ENCODE data around the gene MAN2A1. TPM values are rescaled to one million over a fixed set of nuclear protein-coding genes. Genes with fewer than 3 reads are reported as not detected.

MAN2A1 gene
- polyA plus RNA-seq, 2 of the 4 experiments (the other 2 are of a cell fraction): 15.8 to 51.5 TPM

GRCh38 chr5:109877670-109878045 is 187.9 kb downstream of the MAN2A1 start:
- no peak overlapping the region for H3K27ac ChIP-seq
- WGBS (ENCODE audit: missing lambda C conversion rate): 69% methylated on average over 6 of the region's 6 CpGs
- H3K4me3 ChIP-seq: no peak overlapping the region
- H3K4me2 ChIP-seq: no peak overlapping the region
- no peak for ATAC-seq
- no peaks in the 10 kb centered on the region for H3K9me3 ChIP-seq
- no peaks in the 10 kb centered on the region for H3K4me1 ChIP-seq
- no peak for TF ChIP-seq RCOR1 (IDR thresholded peaks at IDR 0.05; ENCODE audit: low read depth, low read length)
- no peak for TF ChIP-seq CBX2 (IDR thresholded peaks at IDR 0.05; ENCODE audit: borderline replicate concordance, low read depth)
- no peak for TF ChIP-seq TFCP2L1 (CRISPR knock-in tag; IDR thresholded peaks at IDR 0.05)
- no peak for FAIRE-seq
- POLR2A ChIA-PET: no interaction called here
- no peak for DNase-seq (ENCODE audit: low read depth in 1 of 2, low spot score in 1 of 2)
- CTCF ChIA-PET: no interaction called here

GRCh38 chr5:109878887-109879286 is 189.2 kb downstream of the MAN2A1 start:
- H3K4me3 ChIP-seq: no peak overlapping the region
- no peak overlapping the region for H3K4me2 ChIP-seq
- H3K9me3 ChIP-seq: no peaks in the 10 kb centered on the region
- H3K27ac ChIP-seq: no peak overlapping the region
- no peaks in the 10 kb centered on the region for H3K4me1 ChIP-seq
- no peak for DNase-seq (ENCODE audit: low read depth in 1 of 2, low spot score in 1 of 2)
- POLR2A ChIA-PET: no interaction called here
- CTCF ChIA-PET: no interaction called here
- ATAC-seq: no peak
- TF ChIP-seq ELK1 (IDR thresholded peaks at IDR 0.05; ENCODE audit: low read depth, low read length) (no peak), POLR2A (IDR thresholded peaks at IDR 0.05; ENCODE audit: low read length) (no peak), TP53 (CRISPR knock-in tag; IDR thresholded peaks at IDR 0.05) (no peak), MAZ (IDR thresholded peaks at IDR 0.05; ENCODE audit: borderline replicate concordance, low read depth, low read length) (no peak), GATA3 (IDR thresholded peaks at IDR 0.05; ENCODE audit: borderline replicate concordance) (no peak), MAFK (IDR thresholded peaks at IDR 0.05; ENCODE audit: partially characterized antibody) (no peak), JUNB (IDR thresholded peaks at IDR 0.05) (no peak), HMGXB4 (CRISPR knock-in tag; IDR thresholded peaks at IDR 0.05; ENCODE audit: borderline replicate concordance) (no peak), ESRRA (IDR thresholded peaks at IDR 0.05; ENCODE audit: borderline replicate concordance, low read length) (no peak), PHF8 (IDR thresholded peaks at IDR 0.05; ENCODE audit: borderline replicate concordance, low read depth) (no peak), MAX (IDR thresholded peaks at IDR 0.05) (no peak)
- FAIRE-seq: no peak
- WGBS (ENCODE audit: missing lambda C conversion rate): 60% methylated on average over 5 of the region's 5 CpGs

- H3K4me1 ChIP-seq: no peaks in the 10 kb centered on the region
- POLR2A ChIA-PET: no interaction called here
- H3K27ac ChIP-seq: no peak overlapping the region
- CTCF ChIA-PET: no interaction called here
- H3K4me3 ChIP-seq: no peak overlapping the region
- TF ChIP-seq ZNF302 (CRISPR knock-in tag; IDR thresholded peaks at IDR 0.05) (no peak), PHF8 (IDR thresholded peaks at IDR 0.05; ENCODE audit: borderline replicate concordance, low read depth) (no peak), RCOR1 (IDR thresholded peaks at IDR 0.05; ENCODE audit: low read depth, low read length) (no peak), MAFK (IDR thresholded peaks at IDR 0.05; ENCODE audit: partially characterized antibody) (no peak), JUNB (IDR thresholded peaks at IDR 0.05) (no peak), GATA3 (IDR thresholded peaks at IDR 0.05; ENCODE audit: borderline replicate concordance) (no peak), CEBPB (IDR thresholded peaks at IDR 0.05) (no peak), BCL3 (IDR thresholded peaks at IDR 0.05) (no peak), ESRRA (IDR thresholded peaks at IDR 0.05; ENCODE audit: borderline replicate concordance, low read length) (no peak), ZSCAN20 (CRISPR knock-in tag; IDR thresholded peaks at IDR 0.05) (no peak), CTCF (IDR thresholded peaks at IDR 0.05) (no peak)
- ATAC-seq (no peak), DNase-seq (ENCODE audit: low read depth in 1 of 2, low spot score in 1 of 2) (no peak), FAIRE-seq (no peak)
- WGBS (ENCODE audit: missing lambda C conversion rate): 64% methylated on average over 6 of the region's 6 CpGs
- no peak overlapping the region for H3K4me2 ChIP-seq
- H3K9me3 ChIP-seq: no peaks in the 10 kb centered on the region
Measured at GRCh38 chr5:109880907-109881685, 191.4 kb downstream of the MAN2A1 start.
